VCaP (cell line): Measurements from ENCODE around the gene CTCF.

Experiments
- H3K27ac ChIP-seq: fragments of 450-650 bp; 2 replicates; pipeline ENCODE4 v1.5.1; 2017
- TF ChIP-seq, protein P1 (sequence below): fragments of 450-650 bp; conservative IDR thresholded peaks from 2 replicates; pipeline ENCODE4 v1.5.1; 2017; ENCODE audit warnings: mild to moderate bottlenecking, moderate library complexity

CTCF gene

DNA sequence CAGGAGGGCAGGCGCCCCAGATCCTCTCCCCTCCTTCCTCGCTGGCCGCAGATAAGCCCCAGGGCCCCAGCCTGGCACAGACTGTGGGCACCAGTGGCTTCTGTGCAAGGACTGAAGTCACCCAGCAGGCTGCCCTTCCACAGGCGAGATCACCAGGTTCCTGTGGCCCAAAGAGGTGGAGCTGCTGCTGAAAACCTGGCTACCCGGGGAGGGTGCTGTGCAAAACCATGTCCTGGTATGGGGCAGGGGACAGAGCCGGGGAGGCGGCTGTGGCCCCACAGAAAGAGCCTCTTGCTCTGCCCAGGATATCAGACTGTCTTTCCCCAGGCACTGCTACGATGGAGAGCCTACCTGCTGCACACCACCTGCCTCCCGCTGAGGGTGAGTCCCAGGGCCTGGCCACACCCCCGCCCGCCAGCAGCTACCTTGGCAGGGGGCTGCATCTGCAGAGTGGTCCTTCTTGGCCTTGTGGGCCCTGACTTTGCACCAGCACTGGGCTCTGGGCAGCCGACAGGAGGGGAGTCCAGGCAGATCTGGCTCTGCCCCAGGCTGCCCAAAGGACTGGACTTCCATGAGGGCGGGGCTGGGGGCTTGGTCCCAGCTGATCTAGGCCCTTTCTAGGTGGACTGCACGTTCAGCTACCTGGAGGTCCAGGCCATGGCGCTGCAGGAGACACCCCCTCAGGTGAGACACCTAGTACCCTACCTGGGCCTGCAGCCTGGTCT is 83.2 kb downstream of the CTCF start:
- TF ChIP-seq, protein P1, sequence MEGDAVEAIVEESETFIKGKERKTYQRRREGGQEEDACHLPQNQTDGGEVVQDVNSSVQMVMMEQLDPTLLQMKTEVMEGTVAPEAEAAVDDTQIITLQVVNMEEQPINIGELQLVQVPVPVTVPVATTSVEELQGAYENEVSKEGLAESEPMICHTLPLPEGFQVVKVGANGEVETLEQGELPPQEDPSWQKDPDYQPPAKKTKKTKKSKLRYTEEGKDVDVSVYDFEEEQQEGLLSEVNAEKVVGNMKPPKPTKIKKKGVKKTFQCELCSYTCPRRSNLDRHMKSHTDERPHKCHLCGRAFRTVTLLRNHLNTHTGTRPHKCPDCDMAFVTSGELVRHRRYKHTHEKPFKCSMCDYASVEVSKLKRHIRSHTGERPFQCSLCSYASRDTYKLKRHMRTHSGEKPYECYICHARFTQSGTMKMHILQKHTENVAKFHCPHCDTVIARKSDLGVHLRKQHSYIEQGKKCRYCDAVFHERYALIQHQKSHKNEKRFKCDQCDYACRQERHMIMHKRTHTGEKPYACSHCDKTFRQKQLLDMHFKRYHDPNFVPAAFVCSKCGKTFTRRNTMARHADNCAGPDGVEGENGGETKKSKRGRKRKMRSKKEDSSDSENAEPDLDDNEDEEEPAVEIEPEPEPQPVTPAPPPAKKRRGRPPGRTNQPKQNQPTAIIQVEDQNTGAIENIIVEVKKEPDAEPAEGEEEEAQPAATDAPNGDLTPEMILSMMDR: no peak
- peak overlapping the region; percentile 80 for H3K27ac ChIP-seq

DNA sequence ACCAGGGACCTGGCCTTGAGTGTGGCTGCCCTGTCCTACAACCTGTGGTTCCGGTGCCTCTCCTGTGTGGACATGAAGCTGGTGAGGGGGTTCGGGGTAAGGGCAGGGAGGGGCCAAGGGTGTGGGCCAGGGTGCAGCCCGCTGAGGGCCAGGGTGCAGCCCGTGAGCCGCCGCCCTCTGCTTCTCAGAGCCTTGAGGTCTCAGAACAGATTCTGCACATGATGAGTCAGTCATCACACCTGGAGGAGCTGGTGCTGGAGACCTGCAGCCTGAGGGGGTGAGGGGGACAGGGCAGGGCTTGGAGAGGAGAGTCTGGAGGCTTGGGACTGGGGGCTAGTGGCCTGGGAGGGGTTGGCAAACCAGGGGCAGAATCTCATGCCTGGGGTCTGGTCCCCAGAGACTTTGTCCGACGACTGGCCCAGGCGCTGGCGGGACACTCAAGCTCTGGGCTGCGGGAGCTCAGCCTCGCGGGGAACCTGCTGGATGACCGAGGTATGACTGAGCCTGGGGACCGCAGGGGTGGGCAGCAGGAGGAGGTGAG is 84.9 kb downstream of the CTCF start:
- no peak overlapping the region for H3K27ac ChIP-seq
- TF ChIP-seq, protein P1: no peak

DNA sequence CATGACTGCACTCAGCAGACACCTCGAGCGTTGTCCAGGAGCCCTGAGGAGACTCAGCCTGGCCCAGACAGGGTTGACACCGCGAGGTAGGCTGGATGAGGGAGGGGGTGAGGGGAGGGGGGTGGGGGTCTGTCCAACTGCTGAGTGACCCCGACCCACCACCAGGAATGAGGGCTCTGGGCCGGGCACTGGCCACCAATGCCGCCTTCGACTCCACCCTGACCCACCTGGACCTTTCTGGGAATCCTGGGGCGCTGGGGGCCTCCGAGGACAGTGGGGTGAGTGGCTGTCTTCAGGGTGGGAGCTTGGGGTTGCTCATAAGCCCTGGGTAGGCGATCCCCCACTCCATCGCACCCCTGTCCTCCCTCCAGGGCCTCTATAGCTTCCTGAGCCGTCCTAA is 85.4 kb downstream of the CTCF start:
- H3K27ac ChIP-seq: no peak overlapping the region
- TF ChIP-seq, protein P1: no peak

DNA sequence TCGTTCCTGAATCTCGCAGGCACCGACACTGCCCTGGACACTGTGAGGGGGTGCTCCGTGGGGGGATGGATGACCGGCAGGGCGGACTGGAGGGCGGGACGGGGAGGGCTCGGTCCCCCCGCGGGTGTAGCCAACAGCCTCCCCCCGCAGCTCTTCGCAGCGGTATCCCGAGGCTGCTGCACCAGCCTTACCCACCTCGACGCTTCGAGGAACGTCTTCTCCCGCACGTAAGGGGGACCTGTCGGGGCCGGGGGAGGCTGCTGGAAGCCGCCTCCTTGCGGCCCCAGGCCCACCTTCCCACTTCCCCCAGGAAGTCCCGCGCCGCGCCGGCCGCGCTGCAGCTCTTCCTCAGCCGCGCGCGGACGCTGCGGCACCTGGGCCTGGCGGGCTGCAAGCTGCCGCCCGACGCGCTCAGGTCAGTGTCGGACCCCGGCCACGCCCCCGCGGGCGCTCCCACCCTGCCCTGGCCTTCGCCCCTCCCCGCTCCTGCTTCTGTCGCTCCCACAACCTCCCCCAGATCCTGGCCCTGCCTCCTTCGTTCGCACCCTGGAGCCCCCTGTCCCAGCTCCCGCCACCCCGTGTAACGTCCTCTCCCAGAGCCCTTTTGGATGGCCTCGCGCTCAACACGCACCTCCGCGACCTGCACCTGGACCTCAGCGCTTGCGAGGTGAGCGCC is 85.9 kb downstream of the CTCF start:
- TF ChIP-seq, protein P1: no peak
- H3K27ac ChIP-seq: no peak overlapping the region

DNA sequence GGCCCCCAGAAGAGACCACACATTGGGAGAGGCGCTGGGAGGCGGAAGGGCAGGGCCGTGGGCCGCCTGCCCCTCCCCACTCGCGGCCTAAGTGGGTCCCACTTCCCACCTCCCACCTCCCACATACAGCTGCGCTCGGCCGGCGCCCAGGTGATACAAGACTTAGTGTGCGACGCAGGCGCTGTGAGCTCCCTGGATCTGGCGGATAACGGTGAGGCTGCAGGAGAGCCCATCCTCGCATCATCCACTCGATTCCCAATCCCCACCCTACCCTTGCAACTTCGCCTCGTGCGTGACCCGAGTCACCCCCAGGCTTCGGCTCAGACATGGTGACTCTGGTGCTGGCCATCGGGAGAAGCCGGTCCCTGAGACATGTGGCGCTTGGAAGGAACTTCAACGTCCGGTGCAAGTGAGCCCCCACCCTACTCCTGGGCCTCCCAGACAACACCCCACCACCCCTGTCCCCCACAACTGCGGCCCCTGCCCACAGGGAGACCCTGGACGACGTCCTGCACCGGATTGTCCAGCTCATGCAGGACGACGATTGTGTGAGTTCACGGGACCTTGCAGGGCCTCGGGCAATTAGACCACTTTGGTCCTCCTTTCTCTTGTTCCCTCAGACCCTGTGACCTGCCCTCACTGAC is 86.6 kb downstream of the CTCF start:
- H3K27ac ChIP-seq: no peak overlapping the region
- TF ChIP-seq, protein P1: no peak

DNA sequence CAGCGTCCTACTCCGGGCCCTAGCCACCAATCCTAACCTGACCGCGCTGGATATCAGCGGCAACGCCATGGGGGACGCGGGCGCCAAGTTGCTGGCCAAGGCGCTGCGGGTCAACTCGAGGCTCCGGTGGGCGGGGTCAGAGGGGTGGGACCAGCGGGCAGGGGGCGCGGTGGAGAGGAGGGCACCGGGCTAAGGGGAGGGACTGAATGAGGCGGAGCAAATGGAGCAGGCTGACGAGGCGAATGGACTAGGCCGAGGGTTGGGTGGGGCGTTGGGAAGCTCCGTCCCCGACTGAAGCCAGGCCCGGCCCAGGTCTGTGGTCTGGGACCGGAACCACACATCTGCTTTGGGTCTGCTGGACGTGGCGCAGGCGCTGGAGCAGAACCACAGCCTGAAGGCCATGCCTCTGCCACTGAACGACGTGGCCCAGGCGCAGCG is 87.2 kb downstream of the CTCF start:
- TF ChIP-seq, protein P1: no peak

DNA sequence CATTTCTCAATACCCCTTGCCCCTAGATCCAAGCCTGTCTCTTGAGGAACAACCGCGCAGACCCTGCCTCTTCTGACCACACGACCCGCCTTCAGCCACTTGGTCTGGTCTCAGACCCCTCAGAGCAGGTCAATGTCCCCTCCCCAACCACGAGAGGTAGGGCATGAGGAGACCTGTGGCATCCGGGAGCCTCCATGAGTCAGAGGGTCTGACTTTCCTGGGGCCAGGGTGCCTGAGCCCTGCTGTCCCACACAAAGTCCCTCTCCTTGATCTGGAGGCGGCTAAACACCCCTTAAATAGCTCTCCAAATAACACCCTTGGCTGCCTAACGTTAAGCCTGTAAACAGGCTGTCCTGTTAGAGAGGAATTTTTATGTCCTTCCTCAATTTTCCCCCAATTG is 87.7 kb downstream of the CTCF start:
- TF ChIP-seq, protein P1: no peak
- no peak overlapping the region for H3K27ac ChIP-seq

More for the DNA sequence above, 87.2 kb downstream of the CTCF start:
- no peak overlapping the region for H3K27ac ChIP-seq
